DOHH2 (cell line): ENCODE results near the gene RHCG.

Experiments used
- H3F3A ChIP-seq: fragments of 200-600 bp; sonication (generic), shearing (Covaris generic); 2 replicates; pipeline ENCODE4 v1.6.0; 2016; ENCODE audit warnings: antibody characterized with exemption, mild to moderate bottlenecking; ENCODE audit not compliant: control insufficient read depth, insufficient read depth
- H3K27ac ChIP-seq: fragments of 200-600 bp; sonication (generic); 2 replicates; pipeline ENCODE4 v1.5.1; 2014; ENCODE audit warnings: low read depth, mild to moderate bottlenecking, low read length, moderate library complexity
- H3K27me3 ChIP-seq: fragments of 200-600 bp; sonication (generic); 2 replicates; pipeline ENCODE4 v1.6.1; 2014; ENCODE audit warnings: mild to moderate bottlenecking, low read length, mixed read lengths; ENCODE audit not compliant: control insufficient read depth
- H3K36me3 ChIP-seq: fragments of 200-600 bp; sonication (generic); 2 replicates; pipeline ENCODE4 v1.6.1; 2014; ENCODE audit warnings: mild to moderate bottlenecking, low read length, moderate library complexity, mixed read lengths; ENCODE audit not compliant: control insufficient read depth
- H3K4me1 ChIP-seq: fragments of 200-600 bp; sonication (generic); 2 replicates; pipeline ENCODE4 v1.6.1; 2014; ENCODE audit warnings: mild to moderate bottlenecking, low read length, mixed read lengths; ENCODE audit not compliant: control insufficient read depth
- H3K4me2 ChIP-seq: fragments of 200-600 bp; sonication (generic); 2 replicates; pipeline ENCODE4 v1.6.0; 2014; ENCODE audit warnings: mild to moderate bottlenecking, low read length, moderate library complexity
- H3K4me3 ChIP-seq: fragments of 200-600 bp; sonication (generic); 2 replicates; pipeline ENCODE4 v1.5.1; 2014; ENCODE audit warnings: mild to moderate bottlenecking, low read length, mixed read lengths
- H3K79me2 ChIP-seq: fragments of 200-600 bp; sonication (generic); 2 replicates; pipeline ENCODE4 v1.6.1; 2014; ENCODE audit warnings: mild to moderate bottlenecking, low read length, mixed read lengths; ENCODE audit not compliant: control insufficient read depth
- H3K9me2 ChIP-seq: fragments of 200-600 bp; sonication (generic); replicated peaks from 2 replicates; pipeline ENCODE4 v1.6.1; 2014; ENCODE audit warnings: mild to moderate bottlenecking, low read length, mixed read lengths; ENCODE audit not compliant: control insufficient read depth
- H3K9me3 ChIP-seq: fragments of 200-600 bp; sonication (generic); 2 replicates; pipeline ENCODE4 v1.6.1; 2014; ENCODE audit warnings: antibody characterized with exemption, low read length, mixed read lengths; ENCODE audit not compliant: control insufficient read depth, insufficient read depth
- H4K20me1 ChIP-seq: fragments of 200-600 bp; sonication (generic); 2 replicates; pipeline ENCODE4 v1.6.0; 2014; ENCODE audit warnings: low read depth, mild to moderate bottlenecking, antibody characterized with exemption, low read length, moderate library complexity; ENCODE audit not compliant: control insufficient read depth, insufficient read depth
- CTCF ChIP-seq: fragments of 200-600 bp; sonication (generic); IDR thresholded peaks from one replicate; pipeline ENCODE4 v1.5.1; 2014; ENCODE audit warnings: antibody characterized with exemption, mild to moderate bottlenecking, low read depth, low read length; ENCODE audit not compliant: poor library complexity, severe bottlenecking
- EZH2phosphoT487 ChIP-seq: fragments of 200-600 bp; sonication (generic); IDR thresholded peaks from 2 replicates; pipeline ENCODE4 v1.6.1; 2017; ENCODE audit warnings: borderline replicate concordance, mild to moderate bottlenecking, antibody characterized with exemption, low read length, moderate library complexity, mixed read lengths

Gene RHCG

GRCh38 chr15:89430530-89431341 lies 65.6 kb downstream of the RHCG start:
- H3K36me3 ChIP-seq, result no peaks in the 10 kb centered on the region
- peak overlapping the region; percentile 76 for H3K4me3 ChIP-seq
- no peaks in the 10 kb centered on the region for H3K9me2 ChIP-seq
- H3K79me2 ChIP-seq, result no peaks in the 10 kb centered on the region
- H3K4me1 ChIP-seq, result peaks cover 12% of the 10 kb centered on the region
- no peaks in the 10 kb centered on the region for H3K9me3 ChIP-seq
- TF ChIP-seq CTCF (peak; percentile 98), EZH2phosphoT487 (no peak)
- no peaks in the 10 kb centered on the region for H3K27me3 ChIP-seq
- no peak overlapping the region for H3K27ac ChIP-seq
- H3K4me2 ChIP-seq, result peak overlapping the region; percentile 87
- H4K20me1 ChIP-seq, result no peaks in the 10 kb centered on the region
- no peaks in the 10 kb centered on the region for H3F3A ChIP-seq

- H3K4me1 ChIP-seq, result peaks cover 12% of the 10 kb centered on the region
- H3K79me2 ChIP-seq, result no peaks in the 10 kb centered on the region
- H3K27ac ChIP-seq, result no peak overlapping the region
- H3F3A ChIP-seq, result no peaks in the 10 kb centered on the region
- H3K4me3 ChIP-seq, result peak overlapping the region; percentile 76
- peak overlapping the region; percentile 87; the same call in 1 of the 2 replicates for H3K4me2 ChIP-seq
- no peaks in the 10 kb centered on the region for H3K9me3 ChIP-seq
- H3K27me3 ChIP-seq, result no peaks in the 10 kb centered on the region
- H4K20me1 ChIP-seq, result no peaks in the 10 kb centered on the region
- H3K36me3 ChIP-seq, result no peaks in the 10 kb centered on the region
- TF ChIP-seq CTCF (no peak), EZH2phosphoT487 (no peak)
- no peaks in the 10 kb centered on the region for H3K9me2 ChIP-seq
Measured at GRCh38 chr15:89429986-89430385, 66.4 kb downstream of the RHCG start.

- Histone ChIP-seq H3K79me2 (no peaks in the 10 kb centered on the region), H3K4me2 (no peak overlapping the region), H3K9me3 (no peaks in the 10 kb centered on the region), H3K36me3 (no peaks in the 10 kb centered on the region), H4K20me1 (no peaks in the 10 kb centered on the region), H3K4me3 (no peak overlapping the region), H3K27ac (no peak overlapping the region), H3K9me2 (no peaks in the 10 kb centered on the region), H3F3A (no peaks in the 10 kb centered on the region), H3K4me1 (peaks cover 9% of the 10 kb centered on the region), H3K27me3 (no peaks in the 10 kb centered on the region)
- no peak for TF ChIP-seq EZH2phosphoT487
- no peak for TF ChIP-seq CTCF
Measured at GRCh38 chr15:89429023-89429422, 67.4 kb downstream of the RHCG start.
